Measurements from ENCODE around the gene ASF1B.
A peak's percentile ranks its signal among the peaks of the same experiment; 100 is the strongest.

ASF1B gene

GRCh38 chr19:14106840-14107239 is 29.5 kb downstream of the ASF1B start:
- DNase-seq = no peak

- DNase-seq = no peak
Measured at GRCh38 chr19:14105680-14106079, 30.7 kb downstream of the ASF1B start.

- no peak for DNase-seq
Measured at GRCh38 chr19:14103310-14103709, 33.1 kb downstream of the ASF1B start.

GRCh38 chr19:14102756-14103155 is 33.6 kb downstream of the ASF1B start:
- no peak for DNase-seq

- DNase-seq = no peak
Measured at GRCh38 chr19:14102102-14102696, 34.2 kb downstream of the ASF1B start.

GRCh38 chr19:14101003-14101545 is 35.3 kb downstream of the ASF1B start:
- no peak for DNase-seq

GRCh38 chr19:14097532-14098151 is 38.7 kb downstream of the ASF1B start:
- no peak for DNase-seq

- DNase-seq = no peak
Measured at GRCh38 chr19:14096272-14096992, 40.0 kb downstream of the ASF1B start.

- DNase-seq = no peak
Measured at GRCh38 chr19:14094854-14095253, 41.5 kb downstream of the ASF1B start.

- DNase-seq = no peak
Measured at GRCh38 chr19:14093117-14093823, 43.1 kb downstream of the ASF1B start.

GRCh38 chr19:14091813-14092462 is 44.5 kb downstream of the ASF1B start:
- DNase-seq = no peak

- DNase-seq = peak; percentile 77 to 82
Measured at GRCh38 chr19:14091081-14091812, 45.1 kb downstream of the ASF1B start.

GRCh38 chr19:14090509-14091080 is 45.8 kb downstream of the ASF1B start, which contains the start of gene SAMD1:
Gene SAMD1 (minus strand): TSS chr19:14090751.
- peak; percentile 82 to 83 for DNase-seq

- DNase-seq = peak; percentile 49 to 61
Measured at GRCh38 chr19:14089662-14090508, 46.5 kb downstream of the ASF1B start.

GRCh38 chr19:14089412-14089661 is 47.1 kb downstream of the ASF1B start:
- DNase-seq = peak in 1 of 2 experiments; percentile 27

- DNase-seq = no peak
Measured at GRCh38 chr19:14088634-14089411, 47.6 kb downstream of the ASF1B start.

- DNase-seq = no peak
Measured at GRCh38 chr19:14086098-14086497, 50.3 kb downstream of the ASF1B start.

GRCh38 chr19:14085309-14085995 is 50.9 kb downstream of the ASF1B start, which contains the start of gene C19orf67:
Gene C19orf67 (minus strand): TSS chr19:14085783. CDS start chr19:14085627, 156 bp downstream.
- DNase-seq = no peak

GRCh38 chr19:14082675-14082960 is 53.8 kb downstream of the ASF1B start:
- no peak for DNase-seq
